ENCODE measurements around the gene PFN3. TPM values are rescaled to one million over a fixed set of nuclear protein-coding genes. Genes with fewer than 3 reads are reported as not detected.
A peak's percentile ranks its signal among the peaks of the same experiment; 100 is the strongest.

PFN3 gene
- total RNA-seq, 1 donor = not detected

DNA sequence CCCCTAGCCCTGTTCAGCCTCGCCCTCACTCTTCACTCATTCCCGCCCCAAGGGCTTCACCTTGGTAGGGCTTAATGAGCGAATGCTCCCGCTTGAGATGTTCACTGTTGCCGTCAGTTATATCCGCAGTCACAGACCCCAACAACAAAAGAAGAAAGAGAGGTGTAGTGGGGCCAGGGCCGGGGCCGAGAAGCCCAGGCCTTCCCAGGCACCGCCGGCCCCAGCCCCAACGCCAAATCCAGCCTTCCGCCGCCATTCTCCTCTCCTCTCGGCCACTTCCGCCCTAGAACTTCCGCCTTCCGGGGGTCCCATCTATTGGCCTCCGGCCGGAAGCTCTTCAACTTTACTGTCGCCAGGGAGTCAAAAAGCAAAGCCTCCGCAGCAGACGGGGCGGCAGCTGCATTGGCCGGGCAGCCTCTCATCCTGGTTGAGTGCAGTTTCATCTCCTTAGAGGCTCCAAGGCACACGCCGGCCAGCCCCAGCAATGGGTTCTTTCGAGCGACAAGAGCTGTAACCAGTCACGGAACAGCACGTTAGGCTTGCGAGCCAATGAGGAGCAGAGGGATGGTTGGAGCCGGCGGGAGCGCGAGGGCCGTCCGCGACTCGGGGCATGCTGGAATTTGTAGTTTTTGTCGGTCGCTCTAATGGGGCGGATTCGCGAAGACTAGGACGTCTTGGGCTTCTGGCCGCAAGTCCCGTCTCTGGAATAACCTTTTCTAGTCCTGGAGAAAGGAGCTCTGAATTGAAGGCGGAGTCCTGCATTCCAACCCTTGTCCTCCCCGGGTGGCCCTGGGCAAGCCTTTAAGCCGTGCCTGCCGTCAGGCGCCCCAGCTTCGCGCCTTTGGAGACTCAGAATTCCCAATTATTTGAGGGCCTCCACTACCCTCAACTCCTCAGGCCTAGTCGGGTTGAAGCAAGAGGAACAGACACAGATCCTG lies 48.8 kb downstream of the PFN3 start, which contains the start of gene LMAN2:
Gene LMAN2, minus strand, starts transcription at position 277 of the 938 bp plus-strand sequence. Its CDS starts 21 bp downstream, at position 256.
- DNase-seq (ENCODE audit: low read depth) = peak; percentile 96
- H3K4me3 ChIP-seq (ENCODE audit: low read depth, low read length) = peak within 1 kb of the TSS; percentile 93
- TF ChIP-seq, protein P1, sequence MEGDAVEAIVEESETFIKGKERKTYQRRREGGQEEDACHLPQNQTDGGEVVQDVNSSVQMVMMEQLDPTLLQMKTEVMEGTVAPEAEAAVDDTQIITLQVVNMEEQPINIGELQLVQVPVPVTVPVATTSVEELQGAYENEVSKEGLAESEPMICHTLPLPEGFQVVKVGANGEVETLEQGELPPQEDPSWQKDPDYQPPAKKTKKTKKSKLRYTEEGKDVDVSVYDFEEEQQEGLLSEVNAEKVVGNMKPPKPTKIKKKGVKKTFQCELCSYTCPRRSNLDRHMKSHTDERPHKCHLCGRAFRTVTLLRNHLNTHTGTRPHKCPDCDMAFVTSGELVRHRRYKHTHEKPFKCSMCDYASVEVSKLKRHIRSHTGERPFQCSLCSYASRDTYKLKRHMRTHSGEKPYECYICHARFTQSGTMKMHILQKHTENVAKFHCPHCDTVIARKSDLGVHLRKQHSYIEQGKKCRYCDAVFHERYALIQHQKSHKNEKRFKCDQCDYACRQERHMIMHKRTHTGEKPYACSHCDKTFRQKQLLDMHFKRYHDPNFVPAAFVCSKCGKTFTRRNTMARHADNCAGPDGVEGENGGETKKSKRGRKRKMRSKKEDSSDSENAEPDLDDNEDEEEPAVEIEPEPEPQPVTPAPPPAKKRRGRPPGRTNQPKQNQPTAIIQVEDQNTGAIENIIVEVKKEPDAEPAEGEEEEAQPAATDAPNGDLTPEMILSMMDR (IDR thresholded peaks at IDR 0.05; ENCODE audit: insufficient read depth, low read depth, low read length) = no peak

DNA sequence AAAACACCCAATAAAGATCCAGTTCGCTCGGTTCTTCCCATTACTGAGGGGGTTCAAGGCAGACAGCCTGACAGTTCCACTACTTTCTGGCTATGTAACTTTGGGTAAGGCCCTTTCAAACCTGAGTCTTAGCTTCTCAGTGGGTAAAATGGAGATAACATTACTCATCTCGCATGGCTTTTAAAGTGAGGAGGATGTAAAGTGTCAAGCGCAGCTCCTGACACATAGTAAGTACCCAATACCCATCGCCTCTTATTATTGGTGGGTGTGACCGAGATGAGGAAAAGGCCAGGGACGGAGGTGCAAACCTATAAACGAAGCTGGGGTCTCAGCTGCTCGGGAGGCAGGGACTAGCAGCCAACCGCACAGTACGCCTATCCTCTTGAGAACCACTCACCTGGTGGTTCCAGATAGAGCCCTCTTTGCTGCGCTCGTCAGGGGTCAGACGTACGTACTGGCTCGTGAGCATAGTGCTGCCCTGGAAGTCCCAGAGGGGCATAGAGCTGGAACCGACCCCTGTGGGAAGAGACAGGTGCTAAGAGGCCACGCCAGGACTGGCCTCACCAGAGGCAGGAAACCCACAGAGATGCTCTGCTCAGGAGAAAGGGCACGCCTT lies 49.6 kb downstream of the PFN3 start:
- TF ChIP-seq, protein P1 (IDR thresholded peaks at IDR 0.05; ENCODE audit: insufficient read depth, low read depth, low read length) = no peak
- DNase-seq (ENCODE audit: low read depth) = no peak
- peak overlapping the region; percentile 93 for H3K4me3 ChIP-seq (ENCODE audit: low read depth, low read length)

Other genes with a start within 250 kb of the PFN3 start
- gene RAB24, start 96.9 kb downstream of the PFN3 start, total RNA-seq = 14.2 and 18.0 TPM in 2 replicates
- 122 TPM in 2 replicates for gene PRELID1, start 96.9 kb downstream of the PFN3 start, total RNA-seq
- 7.7 and 9.1 TPM in 2 replicates for gene MXD3, start 88.8 kb downstream of the PFN3 start, total RNA-seq
- gene LMAN2, start 49.0 kb downstream of the PFN3 start, total RNA-seq = 284 and 355 TPM in 2 replicates
- 3.5 TPM in 2 replicates for gene RGS14, start 42.7 kb downstream of the PFN3 start, total RNA-seq
- gene SLC34A1, start 16.2 kb downstream of the PFN3 start, total RNA-seq = not detected in 2 replicates
- gene F12, start 8.9 kb upstream of the PFN3 start, total RNA-seq = 0.43 and 0.64 TPM in 2 replicates
- 24.2 and 26.4 TPM in 2 replicates for gene GRK6, start 26.0 kb upstream of the PFN3 start, total RNA-seq
- 4.5 and 4.7 TPM in 2 replicates for gene PRR7, start 46.2 kb upstream of the PFN3 start, total RNA-seq
- 201 and 214 TPM in 2 replicates for gene DBN1, start 73.0 kb upstream of the PFN3 start, total RNA-seq
- 283 and 383 TPM in 2 replicates for gene PDLIM7, start 96.9 kb upstream of the PFN3 start, total RNA-seq
- gene DOK3, start 109.2 kb upstream of the PFN3 start, total RNA-seq = 2.6 TPM in 2 replicates
- gene DDX41, start 116.3 kb upstream of the PFN3 start, total RNA-seq = 56.0 and 56.1 TPM in 2 replicates
- gene FAM193B, start 153.9 kb upstream of the PFN3 start, total RNA-seq = 26.3 and 29.6 TPM in 2 replicates
- 113 and 130 TPM in 2 replicates for gene TMED9, start 191.5 kb upstream of the PFN3 start, total RNA-seq
- gene B4GALT7, start 199.5 kb upstream of the PFN3 start, total RNA-seq = 30.3 and 30.7 TPM in 2 replicates

All from fibroblast of villous mesenchyme (primary cell).